D341Med (cell line): ENCODE results near the gene YWHAH.
"Not testable (repeated sequence)": the region's sequence is repeated elsewhere in the genome, so short reads cannot be mapped to it uniquely, and the experiment has no call there.

Experiments
- DNase-seq: peaks from one replicate; pipeline ENCODE4 v3.0.0; 2012; ENCODE audit warnings: low spot score

Gene YWHAH

GRCh38 chr22:31981976-31982375, 37.6 kb downstream of the YWHAH start:
- not testable (repeated sequence) for DNase-seq

GRCh38 chr22:31983911-31984656, 39.7 kb downstream of the YWHAH start:
- peak; percentile 5 for DNase-seq

GRCh38 chr22:31987218-31987617, 42.9 kb downstream of the YWHAH start:
- no peak for DNase-seq

GRCh38 chr22:31991102-31991839, 46.9 kb downstream of the YWHAH start:
- no peak for DNase-seq

- DNase-seq, result no peak
Measured at GRCh38 chr22:31995046-31995445, 50.7 kb downstream of the YWHAH start.

- DNase-seq, result no peak
Measured at GRCh38 chr22:31995807-31996206, 51.5 kb downstream of the YWHAH start.

GRCh38 chr22:31998784-31999385, 54.5 kb downstream of the YWHAH start:
- no peak for DNase-seq

- no peak for DNase-seq
Measured at GRCh38 chr22:32000181-32000580, 55.8 kb downstream of the YWHAH start.

- no peak for DNase-seq
Measured at GRCh38 chr22:32005453-32005852, 61.1 kb downstream of the YWHAH start.
